Stimulated activated CD4-positive, alpha-beta T cell treated with anti-CD3 and anti-CD28 coated beads, Interleukin-4, amount 100 ng/mL, for 1 hour (primary cell): ENCODE results near the gene CLDN20.
"Not testable (repeated sequence)": the region's sequence is repeated elsewhere in the genome, so short reads cannot be mapped to it uniquely, and the experiment has no call there.

Source experiments
- DNase-seq: peaks from one replicate; pipeline ENCODE4 v3.0.0-alpha.2; 2020

The CLDN20 gene, protein sequence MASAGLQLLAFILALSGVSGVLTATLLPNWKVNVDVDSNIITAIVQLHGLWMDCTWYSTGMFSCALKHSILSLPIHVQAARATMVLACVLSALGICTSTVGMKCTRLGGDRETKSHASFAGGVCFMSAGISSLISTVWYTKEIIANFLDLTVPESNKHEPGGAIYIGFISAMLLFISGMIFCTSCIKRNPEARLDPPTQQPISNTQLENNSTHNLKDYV

DNA sequence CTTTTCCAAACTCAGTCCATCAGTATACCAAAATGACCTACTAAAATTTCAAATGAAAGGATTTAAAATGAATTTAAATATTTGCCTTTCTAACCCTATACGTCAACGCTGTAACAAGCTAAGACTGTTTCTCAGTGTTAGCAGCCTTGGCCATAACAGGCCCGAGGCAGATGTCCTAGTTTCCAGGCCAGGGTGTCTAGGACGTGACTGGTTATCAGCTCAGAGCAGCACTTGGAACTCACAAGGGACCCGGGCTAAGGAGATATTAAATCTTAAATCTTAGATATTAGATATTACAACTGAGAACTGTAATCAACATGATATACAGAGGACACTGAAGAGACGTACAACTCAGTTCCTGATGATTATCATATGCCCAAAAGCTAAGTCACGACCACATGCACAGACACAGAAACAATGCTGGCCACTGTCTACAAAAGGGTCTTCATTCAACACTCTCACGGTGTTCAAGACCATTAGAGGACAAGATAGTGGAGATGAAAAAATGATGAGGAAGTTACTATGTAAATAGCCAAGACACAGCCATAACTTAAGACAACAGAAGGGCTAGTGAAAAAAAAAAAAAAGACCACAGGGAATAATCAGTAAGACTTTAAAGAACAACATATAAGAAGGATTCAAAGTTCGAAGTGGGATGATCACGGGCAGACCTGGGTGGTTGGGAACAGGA, at the start of gene CLDN20:
CLDN20 (plus strand) TSS at position 641 of the 691 bp plus-strand sequence. CDS start 11,707 bp downstream, outside the sequence.
- no peak for DNase-seq

DNA sequence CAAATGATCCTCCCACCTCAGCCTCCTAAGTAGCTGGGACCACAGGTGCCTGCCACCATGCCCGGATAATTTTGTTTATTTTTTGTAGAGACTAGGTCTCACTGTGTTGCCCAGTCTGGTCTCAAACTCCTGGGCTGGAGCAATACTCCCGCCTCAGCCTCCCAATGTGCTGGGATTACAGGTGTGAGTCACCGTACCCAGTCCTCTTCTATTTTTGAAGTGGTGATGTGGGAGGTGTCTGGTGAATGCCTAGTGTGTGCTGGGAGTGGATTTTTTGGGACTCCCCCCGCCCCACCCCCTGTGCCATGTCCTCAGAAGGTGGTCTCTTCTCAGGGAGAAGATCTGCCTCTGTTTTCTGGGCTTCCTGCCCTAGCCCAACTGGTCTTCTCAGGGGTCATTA, 47.9 kb upstream of the CLDN20 start:
- DNase-seq = no peak

DNA sequence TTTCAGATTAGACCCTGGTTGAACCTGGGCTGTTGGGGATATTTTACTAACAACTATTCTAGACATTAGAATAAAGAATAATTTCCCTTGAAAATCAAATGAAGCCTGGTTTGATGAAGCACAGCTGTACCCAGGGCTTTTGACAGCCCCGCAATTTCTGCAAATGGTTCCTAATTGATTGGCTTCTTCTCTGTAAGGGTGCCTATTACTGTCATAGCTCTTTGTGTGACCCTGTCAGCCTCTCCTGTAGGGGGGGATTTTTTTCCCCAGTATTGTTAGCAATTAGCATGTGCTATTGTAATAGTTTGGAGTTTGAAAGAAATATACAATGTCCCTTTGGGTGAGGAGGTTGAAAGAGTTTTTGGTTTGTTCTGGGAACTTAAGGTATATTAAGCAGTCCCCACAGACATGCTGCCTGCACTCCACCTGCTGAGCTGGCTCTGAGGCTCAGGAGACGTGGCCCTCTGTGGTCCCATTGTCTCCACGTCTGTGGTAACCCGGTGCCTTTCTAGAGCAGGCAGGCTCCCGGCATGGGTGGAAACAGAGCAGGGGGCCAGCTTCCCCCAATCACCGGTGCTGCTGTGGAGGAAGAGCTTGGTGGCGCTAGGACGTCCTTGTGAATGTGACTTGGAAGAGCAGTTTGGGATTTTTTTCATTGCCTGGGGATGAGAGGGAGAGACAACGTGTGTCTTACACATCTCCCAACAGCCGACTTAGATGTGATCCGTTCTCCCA, 47.3 kb upstream of the CLDN20 start:
- DNase-seq = no peak

DNA sequence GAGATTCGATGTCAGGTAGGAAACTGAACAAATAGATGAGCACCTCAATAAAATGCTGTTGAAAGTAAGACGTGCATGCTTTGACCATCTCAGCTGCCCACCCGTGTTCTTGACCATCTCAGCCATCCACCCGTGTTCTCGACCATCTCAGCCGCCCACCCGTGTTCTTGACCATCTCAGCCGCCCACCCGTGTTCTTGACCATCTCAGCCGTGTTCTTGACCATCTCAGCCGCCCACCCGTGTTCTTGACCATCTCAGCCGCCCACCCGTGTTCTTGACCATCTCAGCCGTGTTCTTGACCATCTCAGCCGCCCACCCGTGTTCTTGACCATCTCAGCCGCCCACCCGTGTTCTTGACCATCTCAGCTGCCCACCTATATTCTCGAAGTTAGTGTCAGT, 45.1 kb upstream of the CLDN20 start:
- DNase-seq = not testable (repeated sequence)

DNA sequence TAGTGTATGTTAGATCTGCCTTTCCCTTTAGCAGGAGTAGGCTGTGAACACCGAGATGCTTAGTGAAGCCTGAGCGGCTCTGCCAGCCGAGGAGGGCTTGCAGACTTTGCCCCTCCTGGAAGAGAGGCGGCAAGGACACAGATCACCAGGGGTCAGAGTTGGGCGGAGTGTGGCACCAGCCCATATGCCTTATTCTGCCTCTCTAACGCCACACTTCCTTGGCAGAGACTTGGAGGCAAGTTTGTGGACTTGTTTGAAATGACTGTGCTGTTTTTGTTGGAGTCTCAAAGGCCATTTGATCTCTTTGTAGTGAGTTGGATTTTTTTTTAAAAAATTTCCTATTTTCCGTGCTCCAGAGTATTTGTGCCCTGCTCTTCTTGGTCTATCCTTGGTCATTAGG, 44.5 kb upstream of the CLDN20 start:
- DNase-seq = no peak

DNA sequence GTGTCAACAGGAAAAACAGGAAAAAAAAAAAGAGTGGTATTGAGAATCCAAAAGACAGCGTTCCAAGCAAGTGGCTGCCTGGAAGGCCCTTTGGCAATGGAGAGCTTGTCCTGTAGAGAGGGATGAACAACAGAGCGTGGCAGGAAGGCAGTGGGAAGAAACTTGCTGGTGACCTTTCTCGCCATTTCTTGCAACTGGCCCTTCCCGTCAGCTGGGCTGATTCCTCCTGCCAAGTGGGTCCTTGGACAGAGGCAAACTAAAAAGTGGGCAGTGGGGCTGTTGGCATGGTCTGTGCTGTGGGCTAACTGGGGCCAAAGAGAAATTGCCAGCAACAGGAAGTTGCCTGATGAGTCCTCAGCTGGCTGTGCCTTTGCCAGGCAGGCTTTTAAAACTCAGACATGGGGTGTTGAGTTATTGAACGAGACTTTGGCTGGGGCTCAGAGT, 43.9 kb upstream of the CLDN20 start:
- DNase-seq = no peak

DNA sequence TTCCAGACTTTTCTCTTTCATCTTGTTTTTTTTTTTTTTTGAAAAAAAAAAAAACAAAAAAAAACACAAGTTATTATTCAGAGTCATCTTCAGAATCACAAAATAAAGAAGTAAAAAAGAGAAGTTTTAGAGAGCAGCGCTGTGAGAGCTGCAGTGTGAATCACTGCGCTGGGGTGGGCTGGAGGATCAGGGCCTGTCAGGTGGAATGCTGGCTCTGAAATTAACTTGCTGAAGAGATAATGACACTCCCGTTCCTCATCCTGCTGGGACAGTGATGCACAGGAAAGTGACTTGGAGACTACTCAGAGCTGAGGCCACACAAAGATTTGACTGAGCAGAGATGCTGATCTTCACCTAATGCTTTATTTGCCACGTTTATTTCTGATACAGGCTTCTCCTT, 42.7 kb upstream of the CLDN20 start:
- no peak for DNase-seq

DNA sequence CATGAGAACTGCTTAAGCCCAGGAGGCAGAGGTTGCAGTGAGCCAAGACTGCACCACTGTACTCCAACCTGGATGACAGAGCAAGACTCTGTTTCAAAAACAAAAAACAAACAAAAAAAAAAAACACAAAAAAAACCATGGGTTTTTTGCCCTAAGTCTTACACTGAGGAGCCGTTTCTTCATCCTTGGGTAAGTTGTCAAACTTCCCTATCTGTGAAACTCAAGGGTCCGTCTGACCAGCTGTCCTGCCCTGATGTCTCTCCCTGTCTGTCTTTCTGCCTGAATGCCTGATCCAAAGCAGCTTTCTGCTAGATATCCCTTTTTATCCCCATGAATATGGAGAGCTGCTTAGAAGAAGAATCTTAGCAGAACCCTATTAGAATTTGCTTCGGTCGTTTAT, 41.3 kb upstream of the CLDN20 start:
- no peak for DNase-seq

DNA sequence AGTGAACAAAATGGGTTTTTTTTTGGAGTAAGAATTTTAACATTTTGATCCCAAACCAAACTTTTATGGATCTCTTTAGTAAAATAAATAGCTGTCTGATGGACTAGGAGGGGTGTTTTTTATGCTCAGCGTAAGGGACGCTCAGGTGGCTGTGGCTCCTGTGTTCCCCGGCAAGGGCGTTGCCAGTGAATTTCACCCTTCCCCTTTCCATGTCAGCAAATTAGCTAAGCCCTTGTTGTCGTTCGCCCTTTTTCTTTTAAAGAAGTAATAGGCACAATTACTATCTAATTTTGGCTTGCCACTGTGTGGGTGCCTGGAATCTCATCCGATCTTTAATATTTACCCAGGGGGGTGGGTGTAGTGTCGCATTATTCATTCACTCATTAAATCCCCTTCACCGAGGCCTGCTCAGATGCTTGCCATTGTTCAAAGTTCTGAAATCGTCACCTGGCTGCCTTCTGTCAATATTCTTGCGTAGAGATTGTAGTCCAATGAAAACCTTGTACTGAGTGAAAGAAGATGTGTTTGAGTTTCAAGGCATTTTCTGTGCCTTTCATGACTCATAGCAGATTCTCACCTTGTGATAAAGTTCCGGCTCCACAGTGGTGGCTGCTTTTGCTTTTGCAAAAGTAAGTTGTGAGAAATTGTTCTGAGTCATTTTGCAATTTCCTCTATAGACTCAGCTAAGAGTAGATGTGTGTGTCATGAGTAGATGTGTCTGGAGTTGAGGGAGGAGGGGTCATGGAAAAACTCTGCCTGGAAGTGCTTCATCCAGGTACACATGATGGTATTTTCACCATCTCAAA, 40.0 kb upstream of the CLDN20 start:
- peak; percentile 47 for DNase-seq

DNA sequence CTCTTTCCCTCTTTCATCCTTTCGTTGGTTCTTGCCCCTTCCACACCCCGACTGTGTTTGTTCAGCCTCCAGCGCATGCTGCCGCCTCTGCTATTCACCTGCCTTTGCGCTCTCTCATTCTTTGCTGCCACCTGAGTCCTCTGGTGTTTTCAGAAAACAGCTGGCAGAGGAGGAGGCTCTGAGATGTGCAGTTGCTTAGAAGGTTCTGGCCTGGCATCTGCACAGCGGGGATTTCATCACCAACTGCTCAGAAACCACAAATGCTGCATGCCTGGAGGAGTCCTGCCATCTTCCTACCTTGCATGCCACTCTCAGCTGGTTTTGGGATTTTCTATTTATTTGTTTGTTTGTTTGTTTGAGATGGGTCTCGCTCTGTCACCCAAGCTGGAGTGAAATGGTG, 39.2 kb upstream of the CLDN20 start:
- no peak for DNase-seq

DNA sequence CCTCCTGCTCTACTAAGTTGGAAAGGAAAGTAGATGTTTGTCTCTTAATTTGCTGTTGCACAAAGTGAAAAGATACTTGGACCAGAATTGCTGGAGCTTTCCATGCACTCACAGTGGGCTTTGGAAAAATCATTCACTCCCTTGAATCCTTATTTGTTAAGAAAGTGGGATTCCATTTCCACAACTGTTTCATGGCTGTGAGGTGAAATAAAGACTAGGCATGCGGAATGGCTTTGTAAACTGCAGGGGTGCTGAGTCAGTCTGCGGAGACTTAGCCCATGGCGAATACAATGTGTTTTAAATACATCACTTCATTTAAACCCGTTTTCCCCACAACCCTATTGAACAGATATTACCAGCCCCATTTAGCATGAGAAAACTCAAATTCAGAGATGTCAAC, 36.8 kb upstream of the CLDN20 start:
- DNase-seq = no peak

DNA sequence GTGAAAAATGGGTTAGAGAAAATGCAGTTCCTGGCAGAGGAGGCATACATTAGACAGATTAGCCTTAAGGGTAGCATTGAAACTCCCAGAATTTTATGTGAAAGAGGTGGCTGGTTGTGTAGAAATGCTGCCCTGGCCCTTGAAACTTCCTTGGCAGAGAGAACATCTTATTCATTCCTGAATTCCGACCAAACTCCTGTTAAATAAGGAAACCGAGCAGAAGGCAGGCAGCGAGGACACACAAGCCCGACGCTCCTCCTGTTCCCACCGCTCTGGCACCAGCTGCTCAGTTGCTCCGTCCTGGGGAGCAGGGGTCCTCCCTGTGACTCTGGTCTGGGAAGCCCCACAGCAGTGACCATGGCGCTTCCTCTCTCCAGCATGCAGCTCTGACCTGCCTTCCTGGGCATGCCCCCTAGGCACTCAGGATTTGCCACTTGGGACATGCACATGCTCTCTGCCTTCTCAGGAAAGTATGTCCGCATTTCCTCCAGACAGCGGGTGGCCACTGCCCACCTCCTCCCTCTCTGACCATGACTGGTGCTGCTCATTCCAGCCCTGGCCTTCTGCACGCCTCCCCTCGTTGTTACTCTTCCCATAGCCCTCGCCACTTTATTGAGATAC, 35.2 kb upstream of the CLDN20 start:
- no peak for DNase-seq

DNA sequence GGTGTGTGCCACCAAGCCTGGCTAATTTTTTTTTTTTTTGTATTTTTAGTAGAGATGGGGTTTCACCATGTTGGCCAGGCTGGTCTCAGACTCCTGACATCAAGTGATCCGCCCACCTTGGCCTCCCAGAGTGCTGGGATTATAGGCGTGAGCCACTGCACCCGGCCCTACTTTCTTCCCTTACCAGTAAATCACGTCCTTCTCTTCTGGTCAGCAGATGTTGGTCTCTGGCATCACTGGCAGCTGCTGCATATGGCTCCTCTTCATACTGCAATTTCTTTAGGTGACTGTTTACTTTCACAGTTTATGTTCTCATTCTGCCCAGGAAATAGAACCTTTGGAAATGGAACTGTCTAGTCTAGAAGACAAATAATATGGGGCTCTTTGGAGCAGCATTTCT, 32.8 kb upstream of the CLDN20 start:
- DNase-seq = not testable (repeated sequence)

DNA sequence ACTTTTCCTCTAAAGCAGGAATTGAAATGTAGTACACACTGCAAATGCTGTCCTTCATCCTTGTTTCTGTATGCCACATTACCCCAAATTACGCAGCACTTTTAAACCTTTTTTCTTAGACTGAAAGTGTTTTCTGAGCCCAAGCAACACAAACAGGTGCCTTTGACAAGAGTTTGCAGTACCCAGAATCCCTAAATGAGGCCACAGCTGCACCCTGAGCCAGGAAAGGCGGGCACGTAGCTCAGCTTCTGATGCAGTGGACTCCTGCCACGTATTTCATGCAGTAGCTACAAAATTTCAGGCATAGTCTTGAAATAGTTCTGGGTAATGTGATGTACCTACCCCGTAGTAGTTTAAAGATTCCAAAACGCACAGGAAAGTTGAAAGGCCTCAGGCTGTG, 31.0 kb upstream of the CLDN20 start:
- no peak for DNase-seq

DNA sequence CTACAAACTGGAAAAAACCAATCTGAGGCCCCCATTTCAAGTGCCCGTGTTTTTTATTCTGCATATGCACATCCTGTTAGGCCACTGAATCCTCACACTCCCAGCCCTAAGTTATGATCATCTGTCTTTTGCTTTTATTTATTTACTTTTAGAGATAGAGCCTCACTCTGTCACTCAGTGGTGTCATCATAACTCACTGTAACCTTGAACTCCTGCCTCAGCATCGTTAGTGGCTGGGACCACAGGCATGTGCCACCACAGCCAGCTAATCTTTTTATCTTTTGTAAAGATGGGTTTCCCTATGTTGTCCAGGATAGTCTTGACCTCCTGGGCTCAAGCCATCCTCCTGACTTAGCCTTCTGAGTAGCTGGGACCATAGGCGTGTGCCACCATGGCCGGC, 29.6 kb upstream of the CLDN20 start:
- DNase-seq = no peak

DNA sequence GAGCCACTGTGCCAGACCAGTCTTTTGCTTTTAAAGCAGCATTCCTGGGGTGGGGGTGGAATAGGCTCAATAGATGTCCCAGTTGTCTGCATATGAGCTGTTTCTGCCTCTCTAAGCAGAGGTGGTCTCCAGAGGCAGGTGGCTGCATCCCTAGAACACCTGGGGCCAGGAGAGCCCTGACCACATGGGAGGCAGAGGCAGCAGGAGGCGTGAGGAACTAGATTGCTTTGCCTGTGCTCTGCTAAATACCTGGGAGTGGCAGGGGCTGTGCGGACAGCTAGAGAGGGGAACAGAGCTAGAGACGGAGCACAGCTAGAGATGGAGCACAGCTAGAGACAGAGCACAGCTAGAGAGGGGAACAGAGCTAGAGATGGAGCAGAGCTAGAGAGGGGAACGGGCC, 29.1 kb upstream of the CLDN20 start:
- DNase-seq = no peak

DNA sequence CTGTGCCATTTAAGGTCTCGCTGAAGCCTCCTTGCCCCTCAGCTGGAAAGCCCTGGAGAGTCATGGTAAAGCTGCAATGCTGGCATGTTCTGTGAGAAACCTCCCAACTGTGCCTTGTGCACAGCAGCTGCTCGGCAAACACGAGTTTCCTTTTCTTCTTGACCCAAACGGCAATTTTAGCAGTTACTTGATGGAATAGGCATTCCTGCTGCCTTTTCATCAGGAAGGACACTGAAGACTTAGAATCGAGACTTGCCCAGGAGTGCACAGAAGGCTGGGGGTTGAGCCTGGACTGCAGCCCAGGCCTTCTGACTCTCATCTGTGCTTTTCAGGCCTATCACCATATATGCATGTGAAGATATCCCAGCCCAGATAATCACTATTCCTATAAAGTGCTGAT, 28.7 kb upstream of the CLDN20 start:
- no peak for DNase-seq

DNA sequence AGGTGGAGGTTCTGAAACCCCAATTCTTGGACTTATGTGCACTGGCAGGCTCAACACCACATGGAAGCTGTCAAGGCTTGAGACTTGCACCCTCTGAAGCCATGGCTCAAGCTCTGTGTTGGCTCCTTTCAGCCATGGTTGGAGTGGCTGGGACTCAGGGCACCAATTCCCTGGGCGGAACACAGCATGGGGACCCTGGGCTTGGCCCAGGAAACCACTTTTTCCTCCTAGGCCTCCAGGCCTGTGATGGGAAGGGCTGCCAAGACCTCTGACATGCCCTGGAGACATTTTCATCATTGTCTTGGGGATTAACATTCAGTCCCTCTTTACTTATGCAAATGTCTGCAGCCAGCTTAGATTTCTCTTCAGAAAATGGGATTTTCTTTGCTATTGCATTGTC, 26.2 kb upstream of the CLDN20 start:
- DNase-seq = no peak

DNA sequence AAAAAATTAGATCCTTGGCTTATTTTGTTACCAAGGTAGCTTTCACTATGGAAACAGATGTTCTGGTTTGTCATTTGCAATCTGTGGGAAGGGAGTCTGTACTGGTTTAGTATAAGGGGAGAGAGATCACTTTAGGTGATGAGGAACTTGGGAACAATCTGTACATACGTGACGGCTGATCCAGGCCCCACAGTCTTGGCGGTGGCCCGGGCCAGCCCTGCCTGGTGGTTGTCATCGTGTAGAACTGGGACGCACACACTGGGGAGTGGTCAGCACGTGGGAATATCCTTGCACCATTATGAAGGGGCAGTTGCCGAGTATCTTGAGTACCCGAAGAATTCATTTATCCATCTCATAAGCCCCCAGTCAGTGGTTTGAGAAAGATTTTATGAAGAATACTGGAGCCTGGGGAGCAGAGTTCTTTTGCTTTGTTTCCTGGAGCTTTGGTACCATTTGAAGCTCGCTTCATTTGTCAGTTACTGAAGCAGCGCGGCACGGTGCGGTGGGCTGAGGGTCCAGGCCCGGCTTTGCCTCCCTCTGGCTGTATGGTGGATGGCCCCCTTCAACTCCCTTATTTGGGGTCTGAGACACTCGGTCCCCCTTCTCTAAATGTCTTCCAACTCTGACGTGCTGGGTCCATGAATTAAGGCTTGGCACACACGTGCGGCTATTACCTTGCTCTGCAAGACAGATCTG, 22.8 kb upstream of the CLDN20 start:
- DNase-seq = no peak

DNA sequence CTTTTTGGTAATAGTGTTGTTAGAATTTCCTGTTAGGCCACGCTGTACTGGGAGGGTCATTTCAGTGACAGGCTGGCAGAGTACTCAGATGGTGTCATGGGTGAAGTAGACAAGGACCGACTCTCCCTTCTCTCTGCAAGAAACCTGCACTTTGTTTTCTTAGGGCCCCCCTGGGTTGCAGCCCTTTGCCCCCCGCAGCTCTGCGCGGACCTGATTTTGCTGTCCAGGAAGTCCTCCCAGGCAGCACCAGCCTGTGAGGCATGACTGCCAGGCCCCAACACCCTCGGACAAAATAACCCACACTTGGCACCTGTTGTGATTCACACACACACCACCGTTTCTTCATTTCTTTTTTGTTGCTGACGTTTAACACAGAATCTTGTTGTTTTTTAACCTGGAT, 21.8 kb upstream of the CLDN20 start:
- DNase-seq = no peak

DNA sequence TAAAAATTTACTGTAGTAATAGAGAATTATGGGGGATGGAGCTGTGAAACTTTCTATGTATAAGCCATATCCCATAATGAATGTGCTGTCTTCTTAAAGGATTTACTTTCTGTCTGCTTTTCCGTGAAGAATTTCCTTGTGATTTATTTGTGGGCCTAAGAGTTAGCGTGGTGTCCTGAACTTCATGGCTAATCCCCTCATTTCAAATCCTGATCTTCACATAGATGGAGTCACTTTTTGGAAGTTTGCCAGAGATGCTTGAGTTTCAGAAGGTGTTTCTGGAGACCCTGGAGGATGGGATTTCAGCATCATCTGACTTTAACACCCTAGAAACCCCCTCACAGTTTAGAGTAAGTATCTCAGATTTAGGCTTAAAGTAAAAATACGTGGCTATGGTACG, 19.4 kb upstream of the CLDN20 start:
- DNase-seq = no peak

DNA sequence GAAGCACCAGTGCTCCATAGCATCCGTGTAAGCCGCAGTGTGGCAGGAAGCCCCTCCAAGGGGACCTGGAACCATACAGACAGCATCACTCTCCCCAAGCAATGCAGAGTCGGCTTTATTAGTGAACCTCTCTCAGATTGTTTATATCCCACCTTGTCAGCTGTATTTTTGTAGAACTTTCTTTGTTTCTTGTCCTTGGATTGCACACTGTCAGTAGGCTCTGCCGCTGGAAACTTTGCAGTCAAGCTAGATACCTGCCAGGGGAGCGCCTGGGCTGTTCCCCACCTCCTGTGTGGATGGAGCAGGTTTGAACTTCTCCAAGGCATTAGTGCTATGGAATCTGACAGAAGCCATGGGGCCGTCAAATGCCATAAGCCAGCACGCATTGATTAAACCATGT, 18.6 kb upstream of the CLDN20 start:
- no peak for DNase-seq
